Measurements from ENCODE around the gene CNPY1.
A peak's percentile ranks its signal among the peaks of the same experiment; 100 is the strongest.

Gene CNPY1

GRCh38 chr7:155461631-155462030 lies 84.7 kb downstream of the CNPY1 start:
- Histone ChIP-seq H3K9ac (ENCODE audit: low read depth in 1 of 2, low read length in 2 of 2) (no peak overlapping the region), H3K36me3 (ENCODE audit: control insufficient read depth in 2 of 2, insufficient read depth in 2 of 2, low read length in 2 of 2) (no peaks in the 10 kb centered on the region), H3K27ac (ENCODE audit: low read depth in 2 of 2, low read length in 2 of 2) (no peak overlapping the region), H3K4me3 (ENCODE audit: low read length in 2 of 2) (no peak overlapping the region), H3K9me3 (ENCODE audit: control insufficient read depth in 2 of 2, low read length in 2 of 2) (no peaks in the 10 kb centered on the region), H3K27me3 (ENCODE audit: control insufficient read depth in 2 of 2, insufficient read depth in 2 of 2, low read length in 2 of 2) (peaks cover 75 to 81% of the 10 kb centered on the region in 2 donors), H3K4me1 (ENCODE audit: control insufficient read depth in 2 of 2, insufficient read depth in 2 of 2, low read length in 2 of 2) (peaks cover 10% of the 10 kb centered on the region in 2 donors)

- H3K9ac ChIP-seq (ENCODE audit: low read depth in 1 of 2, low read length in 2 of 2) = no peak overlapping the region
- H3K27ac ChIP-seq (ENCODE audit: low read depth in 2 of 2, low read length in 2 of 2) = no peak overlapping the region
- H3K36me3 ChIP-seq (ENCODE audit: control insufficient read depth in 2 of 2, insufficient read depth in 2 of 2, low read length in 2 of 2) = no peaks in the 10 kb centered on the region
- no peaks in the 10 kb centered on the region for H3K9me3 ChIP-seq (ENCODE audit: control insufficient read depth in 2 of 2, low read length in 2 of 2)
- no peak overlapping the region for H3K4me3 ChIP-seq (ENCODE audit: low read length in 2 of 2)
- peaks cover 74 to 81% of the 10 kb centered on the region in 2 donors for H3K27me3 ChIP-seq (ENCODE audit: control insufficient read depth in 2 of 2, insufficient read depth in 2 of 2, low read length in 2 of 2)
- peaks cover 10% of the 10 kb centered on the region in 2 donors for H3K4me1 ChIP-seq (ENCODE audit: control insufficient read depth in 2 of 2, insufficient read depth in 2 of 2, low read length in 2 of 2)
These were observed 85.3 kb downstream of the CNPY1 start for GRCh38 chr7:155460926-155461613.

DNA sequence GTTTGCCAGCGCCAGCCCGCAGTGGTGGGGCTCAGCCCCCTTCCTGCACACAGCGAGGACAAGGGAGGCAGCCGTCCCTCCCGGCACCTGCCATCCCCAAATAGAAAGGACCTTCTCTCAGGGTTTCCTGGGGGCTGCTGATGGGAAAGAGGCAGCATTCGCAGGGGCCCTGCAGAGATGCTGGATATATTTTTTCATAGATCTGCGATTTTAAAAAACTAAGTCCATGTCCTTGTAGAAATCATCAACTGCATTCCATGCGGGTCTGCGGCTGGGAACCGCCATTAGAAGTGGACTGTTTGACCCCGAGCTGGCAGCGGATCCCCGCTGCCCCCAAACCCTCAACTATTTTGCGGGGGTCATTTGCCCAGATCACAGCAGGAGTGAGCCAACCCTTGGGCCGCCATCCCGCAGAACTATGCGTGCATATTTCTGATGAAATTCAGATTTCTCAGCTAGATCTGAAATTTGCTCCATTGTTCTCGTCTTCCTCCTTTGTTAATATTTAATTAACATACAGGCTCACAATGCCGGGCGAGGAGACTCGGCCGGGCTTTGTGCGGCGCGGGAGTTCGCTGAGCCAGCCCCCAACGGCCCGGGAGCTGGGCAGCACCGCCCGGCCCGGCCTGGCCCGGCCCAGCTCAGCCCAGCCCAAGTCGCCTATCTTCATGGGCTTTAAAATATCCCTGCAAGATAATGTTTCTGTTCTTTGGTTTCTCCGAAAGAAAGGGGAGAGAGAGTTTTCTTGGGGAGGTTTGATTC lies 86.5 kb downstream of the CNPY1 start:
- peaks cover 73 to 81% of the 10 kb centered on the region in 2 donors for H3K27me3 ChIP-seq (ENCODE audit: control insufficient read depth in 2 of 2, insufficient read depth in 2 of 2, low read length in 2 of 2)

GRCh38 chr7:155458878-155459699 lies 87.3 kb downstream of the CNPY1 start:
- Histone ChIP-seq H3K36me3 (ENCODE audit: control insufficient read depth in 2 of 2, insufficient read depth in 2 of 2, low read length in 2 of 2) (no peaks in the 10 kb centered on the region), H3K9me3 (ENCODE audit: control insufficient read depth in 2 of 2, low read length in 2 of 2) (no peaks in the 10 kb centered on the region), H3K4me1 (ENCODE audit: control insufficient read depth in 2 of 2, insufficient read depth in 2 of 2, low read length in 2 of 2) (peaks cover 10% of the 10 kb centered on the region in 2 donors), H3K27ac (ENCODE audit: low read depth in 2 of 2, low read length in 2 of 2) (no peak overlapping the region), H3K9ac (ENCODE audit: low read depth in 1 of 2, low read length in 2 of 2) (no peak overlapping the region), H3K4me3 (ENCODE audit: low read length in 2 of 2) (no peak overlapping the region), H3K27me3 (ENCODE audit: control insufficient read depth in 2 of 2, insufficient read depth in 2 of 2, low read length in 2 of 2) (peaks cover 73 to 81% of the 10 kb centered on the region in 2 donors)

More for the DNA sequence above, 86.5 kb downstream of the CNPY1 start:
- no peak overlapping the region for H3K4me3 ChIP-seq (ENCODE audit: low read length in 2 of 2)
- no peak overlapping the region for H3K27ac ChIP-seq (ENCODE audit: low read depth in 2 of 2, low read length in 2 of 2)
- H3K4me1 ChIP-seq (ENCODE audit: control insufficient read depth in 2 of 2, insufficient read depth in 2 of 2, low read length in 2 of 2) = peaks cover 10% of the 10 kb centered on the region in 2 donors
- H3K36me3 ChIP-seq (ENCODE audit: control insufficient read depth in 2 of 2, insufficient read depth in 2 of 2, low read length in 2 of 2) = no peaks in the 10 kb centered on the region
- no peaks in the 10 kb centered on the region for H3K9me3 ChIP-seq (ENCODE audit: control insufficient read depth in 2 of 2, low read length in 2 of 2)
- H3K9ac ChIP-seq (ENCODE audit: low read depth in 1 of 2, low read length in 2 of 2) = no peak overlapping the region

GRCh38 chr7:155458111-155458877 lies 88.1 kb downstream of the CNPY1 start, which contains the start of gene EN2:
TSS of gene EN2 (plus strand) at chr7:155458129. CDS start at chr7:155458378, 249 bp downstream.
- H3K4me1 ChIP-seq (ENCODE audit: control insufficient read depth in 2 of 2, insufficient read depth in 2 of 2, low read length in 2 of 2) = peaks cover 10% of the 10 kb centered on the region in 2 donors
- no peaks in the 10 kb centered on the region for H3K36me3 ChIP-seq (ENCODE audit: control insufficient read depth in 2 of 2, insufficient read depth in 2 of 2, low read length in 2 of 2)
- no peak within 1 kb of the TSS for H3K9ac ChIP-seq (ENCODE audit: low read depth in 1 of 2, low read length in 2 of 2)
- peaks cover 69 to 81% of the 10 kb centered on the region in 2 donors for H3K27me3 ChIP-seq (ENCODE audit: control insufficient read depth in 2 of 2, insufficient read depth in 2 of 2, low read length in 2 of 2)
- no peaks in the 10 kb centered on the region for H3K9me3 ChIP-seq (ENCODE audit: control insufficient read depth in 2 of 2, low read length in 2 of 2)
- no peak within 1 kb of the TSS for H3K27ac ChIP-seq (ENCODE audit: low read depth in 2 of 2, low read length in 2 of 2)
- H3K4me3 ChIP-seq (ENCODE audit: low read length in 2 of 2) = peak within 1 kb of the TSS; percentile 50 to 74

GRCh38 chr7:155457544-155458110 lies 88.7 kb downstream of the CNPY1 start:
- no peak overlapping the region for H3K9ac ChIP-seq (ENCODE audit: low read depth in 1 of 2, low read length in 2 of 2)
- peaks cover 69 to 83% of the 10 kb centered on the region in 2 donors for H3K27me3 ChIP-seq (ENCODE audit: control insufficient read depth in 2 of 2, insufficient read depth in 2 of 2, low read length in 2 of 2)
- H3K36me3 ChIP-seq (ENCODE audit: control insufficient read depth in 2 of 2, insufficient read depth in 2 of 2, low read length in 2 of 2) = no peaks in the 10 kb centered on the region
- peak overlapping the region; percentile 50 to 74 for H3K4me3 ChIP-seq (ENCODE audit: low read length in 2 of 2)
- H3K4me1 ChIP-seq (ENCODE audit: control insufficient read depth in 2 of 2, insufficient read depth in 2 of 2, low read length in 2 of 2) = peaks cover 10% of the 10 kb centered on the region in 2 donors
- no peaks in the 10 kb centered on the region for H3K9me3 ChIP-seq (ENCODE audit: control insufficient read depth in 2 of 2, low read length in 2 of 2)
- H3K27ac ChIP-seq (ENCODE audit: low read depth in 2 of 2, low read length in 2 of 2) = no peak overlapping the region

DNA sequence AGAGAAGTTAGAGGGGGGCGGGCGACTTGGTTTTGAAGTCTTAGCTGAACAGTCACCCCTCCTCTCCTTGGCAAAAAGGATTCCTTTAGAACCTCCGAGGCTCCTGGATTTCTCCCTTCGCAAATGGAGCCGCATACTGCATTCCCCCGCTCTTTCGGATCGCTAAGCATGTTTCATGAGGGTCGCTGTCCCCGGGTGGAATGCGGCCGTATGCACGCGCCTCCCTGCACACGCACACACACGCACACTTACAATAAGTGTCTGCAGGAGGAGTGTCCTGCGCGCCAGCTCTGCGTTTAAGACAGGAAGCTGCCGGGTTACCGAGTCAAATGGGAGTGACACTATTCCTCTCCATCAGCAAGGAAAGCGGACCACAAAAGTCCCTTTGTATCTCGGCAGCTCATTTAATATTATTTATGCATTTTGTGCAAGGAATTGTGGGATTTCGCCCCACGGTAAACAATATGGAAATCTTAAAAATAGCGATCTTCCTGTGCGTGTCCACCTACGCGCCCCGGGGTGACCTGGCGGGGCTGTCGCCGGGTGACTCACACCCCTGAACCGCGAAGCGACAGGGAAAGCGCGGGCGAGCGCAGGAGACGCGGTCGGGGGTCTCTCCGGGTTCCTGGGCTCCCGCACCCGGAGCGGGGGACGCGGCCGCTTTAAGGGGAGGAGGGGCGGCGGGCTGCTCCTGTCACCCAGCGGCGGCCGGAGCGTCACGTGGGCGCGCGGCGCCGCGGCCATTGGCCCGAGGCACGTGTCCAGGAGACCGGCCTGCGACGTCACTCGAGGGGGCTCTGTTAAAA lies 89.4 kb downstream of the CNPY1 start:
- H3K9me3 ChIP-seq (ENCODE audit: control insufficient read depth in 2 of 2, low read length in 2 of 2) = no peaks in the 10 kb centered on the region
- no peak overlapping the region for H3K27ac ChIP-seq (ENCODE audit: low read depth in 2 of 2, low read length in 2 of 2)
- H3K36me3 ChIP-seq (ENCODE audit: control insufficient read depth in 2 of 2, insufficient read depth in 2 of 2, low read length in 2 of 2) = no peaks in the 10 kb centered on the region
- H3K9ac ChIP-seq (ENCODE audit: low read depth in 1 of 2, low read length in 2 of 2) = no peak overlapping the region
- H3K4me3 ChIP-seq (ENCODE audit: low read length in 2 of 2) = peak overlapping the region; percentile 50 to 74
- H3K4me1 ChIP-seq (ENCODE audit: control insufficient read depth in 2 of 2, insufficient read depth in 2 of 2, low read length in 2 of 2) = peaks cover 10% of the 10 kb centered on the region in 2 donors
- peaks cover 68 to 81% of the 10 kb centered on the region in 2 donors for H3K27me3 ChIP-seq (ENCODE audit: control insufficient read depth in 2 of 2, insufficient read depth in 2 of 2, low read length in 2 of 2)

DNA sequence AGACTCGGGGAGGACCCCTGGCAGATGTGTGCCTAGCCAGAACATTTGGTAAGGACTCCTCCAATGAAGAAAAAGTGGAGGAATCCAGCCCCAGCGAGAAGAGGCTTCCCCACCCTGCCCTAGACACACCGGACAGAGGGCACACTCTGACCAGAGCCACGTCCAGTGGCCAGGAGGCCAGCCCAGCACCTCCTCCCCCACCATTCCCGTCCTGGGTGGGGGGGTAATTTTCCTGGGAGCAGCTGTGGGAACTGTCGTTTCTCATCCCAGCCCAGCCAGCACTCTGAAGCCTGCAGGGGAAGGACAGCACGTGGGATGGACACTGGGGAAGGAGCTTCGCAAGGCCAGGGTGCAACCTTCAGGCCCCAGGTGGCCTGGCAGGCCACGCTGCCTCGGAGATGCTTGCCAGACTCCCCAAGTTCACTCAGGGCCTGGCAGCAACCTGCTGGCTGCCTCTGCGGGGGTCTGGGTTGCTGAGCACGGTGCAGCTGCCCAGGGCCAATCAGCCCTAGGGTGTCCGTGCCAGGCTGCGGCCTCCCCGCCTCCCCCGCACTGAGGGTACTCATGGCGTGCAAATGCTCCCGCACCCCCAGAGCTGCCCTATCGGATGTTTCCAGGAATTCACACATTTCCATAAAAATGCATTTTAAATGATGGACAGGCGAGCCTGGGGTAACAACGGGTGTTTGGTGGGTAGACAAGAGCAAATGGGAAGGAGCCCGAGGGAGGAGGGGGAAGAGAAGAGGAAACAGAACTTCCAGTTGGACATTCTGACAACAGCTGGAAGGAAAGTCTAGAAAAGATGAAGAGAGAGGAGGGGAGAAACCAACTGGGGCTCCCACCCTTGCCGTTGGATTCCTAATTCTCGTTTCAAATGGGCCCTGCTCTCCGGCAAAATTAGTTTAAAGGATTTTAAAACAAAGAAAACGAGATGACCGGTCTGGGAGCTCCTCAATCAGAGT lies 90.3 kb downstream of the CNPY1 start:
- no peak overlapping the region for H3K27ac ChIP-seq (ENCODE audit: low read depth in 2 of 2, low read length in 2 of 2)
- H3K36me3 ChIP-seq (ENCODE audit: control insufficient read depth in 2 of 2, insufficient read depth in 2 of 2, low read length in 2 of 2) = no peaks in the 10 kb centered on the region
- no peaks in the 10 kb centered on the region for H3K9me3 ChIP-seq (ENCODE audit: control insufficient read depth in 2 of 2, low read length in 2 of 2)
- no peak overlapping the region for H3K4me3 ChIP-seq (ENCODE audit: low read length in 2 of 2)
- H3K27me3 ChIP-seq (ENCODE audit: control insufficient read depth in 2 of 2, insufficient read depth in 2 of 2, low read length in 2 of 2) = peaks cover 68 to 81% of the 10 kb centered on the region in 2 donors
- peaks cover 10% of the 10 kb centered on the region in 2 donors for H3K4me1 ChIP-seq (ENCODE audit: control insufficient read depth in 2 of 2, insufficient read depth in 2 of 2, low read length in 2 of 2)
- H3K9ac ChIP-seq (ENCODE audit: low read depth in 1 of 2, low read length in 2 of 2) = no peak overlapping the region

All from mucosa of rectum (tissue), 2 donors.